GM12872 (cell line): ENCODE data around the gene PNPLA1.

Source experiments
- CTCF ChIP-seq: IDR thresholded peaks from 3 replicates; pipeline ENCODE4 v1.5.1; 2011; ENCODE audit warnings: low read depth, mild to moderate bottlenecking, low read length, moderate library complexity; ENCODE audit not compliant: insufficient read depth

PNPLA1 gene

GRCh38 chr6:36298027-36298426, 28.2 kb downstream of the PNPLA1 start:
- TF ChIP-seq CTCF: no peak

- no peak for TF ChIP-seq CTCF
Measured at GRCh38 chr6:36301085-36301658, 31.3 kb downstream of the PNPLA1 start.

- TF ChIP-seq CTCF: no peak
Measured at GRCh38 chr6:36301781-36302180, 31.9 kb downstream of the PNPLA1 start.

GRCh38 chr6:36302227-36302976, 32.5 kb downstream of the PNPLA1 start:
- peak; percentile 97 for TF ChIP-seq CTCF

GRCh38 chr6:36305885-36306284, 36.0 kb downstream of the PNPLA1 start:
- TF ChIP-seq CTCF: no peak

- no peak for TF ChIP-seq CTCF
Measured at GRCh38 chr6:36306375-36306774, 36.5 kb downstream of the PNPLA1 start.

GRCh38 chr6:36308514-36308913, 38.7 kb downstream of the PNPLA1 start:
- no peak for TF ChIP-seq CTCF
